GM19023 (cell line): ENCODE results near the gene NT5M.

ENCODE experiments used
- ATAC-seq: cut with Tn5 transposase; IDR thresholded peaks from one replicate; pipeline ENCODE4 v1.9.1; 2021; ENCODE audit warnings: mild to moderate bottlenecking, moderate library complexity; ENCODE audit not compliant: unreplicated experiment

The NT5M gene

DNA sequence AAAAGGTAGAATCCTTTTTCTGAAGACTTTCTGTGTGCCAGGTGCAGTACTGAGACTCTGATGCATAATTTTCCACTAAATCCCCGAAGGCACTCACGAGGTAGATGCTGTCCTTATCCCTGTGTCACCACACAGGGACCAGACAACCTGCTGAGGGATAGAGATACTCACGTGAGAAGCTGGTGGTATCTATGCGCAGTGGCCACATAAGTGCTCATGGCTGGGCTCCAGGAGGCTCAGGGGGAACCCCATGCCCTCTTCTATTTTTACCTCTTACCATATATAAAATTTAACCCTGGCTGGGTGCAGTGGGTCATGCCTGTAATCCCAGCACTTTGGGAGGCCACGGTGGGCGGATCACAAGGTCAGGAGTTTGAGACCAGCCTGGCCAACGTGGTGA, 38.3 kb downstream of the NT5M start:
- no peak for ATAC-seq

DNA sequence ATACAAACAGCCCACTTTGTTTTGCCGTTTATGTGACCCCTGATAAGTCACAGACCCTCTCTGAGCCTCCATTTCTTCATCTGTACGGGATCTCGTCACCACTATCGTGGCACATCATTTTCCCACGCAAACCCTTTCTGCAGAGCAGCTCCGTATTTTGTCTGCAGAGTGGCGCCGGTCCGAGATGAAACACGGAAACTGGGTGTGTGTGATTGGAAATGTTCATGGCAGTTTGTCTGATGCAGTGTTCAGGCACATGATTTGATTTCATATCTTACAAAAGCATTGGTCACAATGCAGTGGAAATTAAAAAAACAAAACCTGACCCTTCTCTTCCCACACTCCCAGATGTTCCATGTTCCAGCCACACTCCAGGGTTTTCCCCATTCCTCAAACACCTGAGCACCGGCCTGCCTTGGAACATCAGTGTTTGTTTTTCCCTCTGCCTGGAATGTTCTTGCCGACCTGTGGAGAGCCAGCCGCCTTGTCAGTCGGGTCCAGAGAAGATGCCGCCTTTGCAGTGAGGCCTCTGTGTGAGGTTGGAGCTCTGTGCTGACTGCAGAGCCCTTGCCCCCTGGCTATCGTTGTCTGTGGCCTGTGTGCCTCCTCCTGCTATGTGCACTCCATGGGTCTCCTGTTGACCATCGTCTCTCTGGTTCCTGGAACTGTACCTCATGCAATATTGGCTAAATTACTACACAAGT, 39.2 kb downstream of the NT5M start:
- no peak for ATAC-seq

DNA sequence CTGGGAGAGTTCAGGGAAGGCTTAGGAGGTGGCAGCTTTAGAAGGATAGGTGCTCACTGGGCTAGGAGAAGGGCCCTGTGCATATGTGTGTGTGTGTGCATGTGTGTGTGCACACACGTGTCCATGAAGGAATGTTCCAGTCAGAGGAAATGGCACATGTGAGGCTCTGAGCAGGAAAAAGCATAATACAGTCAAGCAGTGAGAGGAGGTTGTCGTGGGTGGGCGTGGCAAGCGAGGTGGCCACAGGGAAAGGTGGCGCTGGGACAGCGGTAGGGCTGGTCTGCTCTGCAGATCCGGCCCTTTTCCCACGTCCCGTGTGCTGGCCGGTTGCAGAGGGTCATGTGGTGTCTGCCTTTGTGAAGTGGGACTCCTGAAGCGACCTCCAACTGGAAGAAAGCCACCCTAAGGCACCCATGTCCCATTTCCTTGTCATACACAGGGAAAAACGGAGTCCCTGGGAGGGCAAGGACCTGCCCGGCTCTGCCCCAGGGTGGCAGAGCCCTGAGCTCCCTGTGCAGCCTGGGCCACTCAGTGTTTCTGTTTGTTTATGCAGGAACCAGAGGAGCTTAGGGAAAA, 40.1 kb downstream of the NT5M start:
- no peak for ATAC-seq

DNA sequence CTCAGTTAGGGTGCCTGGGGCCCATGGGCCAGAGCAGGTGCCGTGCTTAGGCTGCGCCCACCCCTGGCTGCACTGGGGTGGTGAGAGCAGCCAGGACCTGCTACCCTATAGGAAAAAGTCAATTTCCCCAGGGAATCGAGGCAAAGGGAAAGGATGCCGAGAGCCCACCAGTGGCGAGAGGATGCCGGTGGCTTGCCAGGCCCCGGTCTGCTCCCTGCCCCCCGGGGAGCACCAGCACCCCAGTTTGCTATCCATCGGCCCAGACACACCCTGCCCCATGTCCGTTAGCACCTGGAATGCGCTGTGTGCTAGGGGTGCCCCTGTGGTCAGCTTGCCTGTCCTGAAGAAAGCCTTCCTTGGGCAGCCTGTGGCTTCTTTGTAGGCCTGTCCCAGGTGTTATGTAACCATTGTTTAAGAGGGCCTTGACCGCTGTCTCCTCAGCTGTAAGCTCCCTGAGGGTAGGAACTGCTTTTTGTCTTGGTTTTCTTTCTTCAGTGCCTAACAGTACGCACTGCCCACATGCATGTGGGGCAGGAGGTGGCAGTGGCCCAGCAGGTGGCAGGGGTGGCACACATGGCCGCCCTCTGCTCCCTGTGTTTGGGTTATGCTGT, 40.8 kb downstream of the NT5M start:
- no peak for ATAC-seq

DNA sequence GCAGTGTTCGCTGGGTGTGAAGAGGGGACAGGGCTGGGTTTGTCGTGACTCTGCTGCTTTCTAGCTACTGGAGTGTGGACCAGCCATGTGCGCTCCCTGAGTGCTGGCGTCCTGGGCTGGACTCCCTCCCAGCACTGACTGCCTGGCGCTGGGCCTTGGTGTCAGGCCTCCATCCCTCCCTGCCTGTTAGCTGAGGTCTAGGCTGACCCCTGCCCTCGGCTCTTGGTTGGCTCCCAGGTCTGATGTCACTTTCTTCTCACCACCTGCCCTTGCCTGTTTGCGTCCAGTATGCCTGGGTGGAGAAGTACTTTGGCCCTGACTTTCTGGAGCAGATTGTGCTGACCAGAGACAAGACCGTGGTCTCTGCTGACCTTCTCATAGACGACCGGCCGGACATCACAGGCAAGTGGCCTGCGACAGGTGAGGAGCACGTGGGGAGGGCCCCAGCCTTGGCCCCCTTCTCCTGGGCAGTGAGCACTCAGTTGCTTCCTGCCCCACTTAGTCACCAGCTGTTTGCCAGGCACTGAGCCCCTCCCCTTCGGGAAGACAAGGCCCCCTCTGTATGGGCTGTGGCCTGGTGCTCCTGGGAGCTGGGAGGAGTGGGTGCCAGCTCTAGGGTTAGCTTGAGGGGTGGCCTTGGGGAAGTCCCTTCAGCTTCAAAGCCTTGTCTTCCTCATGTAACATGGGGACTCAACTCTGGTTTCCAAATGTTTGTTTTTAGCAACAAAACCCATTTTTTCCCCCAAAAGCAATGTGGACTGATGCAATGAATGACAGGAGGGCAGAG, 41.5 kb downstream of the NT5M start:
- no peak for ATAC-seq

DNA sequence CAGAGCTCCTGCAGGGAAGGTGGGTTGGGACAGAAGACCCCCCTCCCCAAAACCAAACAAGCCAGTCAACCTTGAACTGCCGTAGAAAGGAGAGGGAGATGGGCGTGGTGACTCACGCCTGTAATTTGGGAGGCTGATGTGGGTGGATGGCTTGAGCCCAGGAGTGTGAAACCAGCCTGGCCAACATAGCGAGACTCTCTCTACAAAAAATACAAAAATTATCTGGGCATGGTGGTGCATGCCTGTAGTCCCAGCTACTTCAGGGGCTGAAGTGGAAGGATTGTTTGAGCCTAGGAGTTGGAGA, 42.1 kb downstream of the NT5M start:
- ATAC-seq = no peak

DNA sequence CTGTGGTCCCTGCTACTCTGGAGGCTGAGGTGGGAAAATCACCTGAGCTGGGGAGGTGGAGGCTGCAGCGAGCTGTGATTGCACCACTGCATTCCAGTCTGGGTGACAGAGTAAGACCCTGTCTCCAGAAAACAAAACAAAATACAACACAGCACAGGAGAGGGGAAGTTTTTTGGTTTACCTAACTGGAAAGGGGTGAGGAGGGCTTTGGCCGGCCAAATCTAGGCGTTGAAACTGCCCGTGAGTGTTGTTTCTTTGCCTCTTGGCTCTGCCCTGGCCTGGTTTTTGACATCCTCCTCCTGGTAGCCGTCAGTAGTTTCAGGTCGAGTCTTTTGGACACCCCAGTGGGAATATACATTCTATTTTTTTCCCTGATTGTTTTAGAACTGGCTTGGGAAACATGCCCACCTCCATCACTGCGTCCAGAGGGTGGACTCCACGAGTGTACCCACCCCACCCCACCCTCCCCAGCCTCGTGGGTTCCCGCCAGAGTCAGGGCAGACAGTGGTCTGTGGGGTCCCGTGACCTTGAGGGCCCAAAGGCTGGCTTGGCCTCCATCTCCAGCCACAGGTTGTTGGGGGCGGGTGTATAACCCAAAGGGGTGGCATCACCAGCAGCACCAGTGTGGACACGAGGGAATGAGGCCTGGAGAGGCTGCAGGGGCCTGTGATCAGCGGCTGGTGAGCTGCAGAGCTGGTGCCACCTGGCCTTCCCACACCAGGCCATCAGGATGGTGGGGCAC, 42.7 kb downstream of the NT5M start:
- ATAC-seq = no peak

DNA sequence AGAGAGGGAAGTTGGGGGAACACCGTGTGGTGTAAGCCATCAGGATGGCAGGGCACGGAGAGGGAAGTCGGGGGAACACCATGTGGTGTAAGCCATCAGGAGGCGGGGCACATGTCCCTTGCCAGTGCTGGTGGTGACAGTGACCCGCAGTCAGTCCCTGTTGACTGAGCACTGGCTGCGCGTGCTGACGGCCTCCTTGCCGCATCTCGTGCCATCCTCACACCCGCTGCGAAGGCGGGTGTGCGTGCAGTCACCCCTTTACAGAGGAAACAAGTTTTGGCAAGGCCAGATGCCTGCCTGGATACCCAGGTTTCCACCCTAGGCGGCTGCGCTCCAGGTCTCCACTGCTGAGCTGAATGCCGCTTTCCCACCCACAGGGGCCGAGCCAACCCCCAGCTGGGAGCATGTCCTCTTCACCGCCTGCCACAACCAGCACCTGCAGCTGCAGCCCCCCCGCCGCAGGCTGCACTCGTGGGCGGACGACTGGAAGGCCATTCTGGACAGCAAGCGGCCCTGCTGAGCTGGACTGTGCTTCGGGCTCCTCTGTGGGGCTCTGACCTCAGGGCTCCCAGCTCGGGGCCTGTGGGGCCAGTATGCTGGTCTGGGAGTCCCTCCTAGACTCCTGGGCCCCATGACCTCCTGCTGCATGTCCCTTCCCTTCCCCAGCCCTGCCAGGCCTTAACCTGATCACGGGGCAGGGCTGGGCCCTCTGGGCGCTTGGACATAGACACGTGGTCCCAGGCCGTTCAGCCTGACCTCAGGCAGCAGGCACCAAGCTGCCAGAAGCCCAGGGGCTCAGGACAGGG, 43.5 kb downstream of the NT5M start:
- no peak for ATAC-seq

DNA sequence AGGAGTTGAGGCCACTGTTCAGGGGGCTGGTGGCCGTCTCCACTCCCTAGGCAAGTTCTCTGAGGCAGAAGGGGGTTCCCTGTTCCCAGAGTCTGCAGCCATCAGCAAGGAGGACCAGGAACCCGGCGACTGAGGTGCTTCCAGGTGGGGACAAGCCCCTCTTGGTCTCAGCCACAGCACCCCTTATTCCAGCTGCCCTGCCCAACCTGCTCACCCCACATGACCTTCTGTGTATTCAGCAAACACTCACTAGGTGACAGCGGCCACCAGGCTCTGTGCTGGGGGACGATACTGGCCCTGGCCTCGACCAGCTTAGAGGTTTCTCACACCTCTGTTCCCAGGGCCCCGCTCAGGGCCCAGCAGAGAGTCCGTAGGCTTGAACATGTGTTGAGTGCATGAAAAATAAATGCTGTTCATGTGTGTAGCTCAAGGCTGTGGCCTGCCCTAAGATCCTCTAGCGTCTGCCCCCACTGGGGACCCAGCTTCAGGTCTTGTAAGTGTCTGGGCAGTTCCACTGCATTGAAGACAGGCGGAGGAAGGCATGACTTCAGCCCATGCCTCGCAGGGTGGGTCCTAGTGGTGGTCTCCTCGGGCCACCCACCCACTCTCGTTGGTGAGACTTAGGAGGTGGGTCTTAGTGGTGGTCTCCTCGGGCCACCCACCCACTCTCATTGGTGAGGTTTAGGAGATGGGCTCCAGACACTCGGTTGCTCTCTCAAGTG, 44.2 kb downstream of the NT5M start:
- ATAC-seq = no peak

DNA sequence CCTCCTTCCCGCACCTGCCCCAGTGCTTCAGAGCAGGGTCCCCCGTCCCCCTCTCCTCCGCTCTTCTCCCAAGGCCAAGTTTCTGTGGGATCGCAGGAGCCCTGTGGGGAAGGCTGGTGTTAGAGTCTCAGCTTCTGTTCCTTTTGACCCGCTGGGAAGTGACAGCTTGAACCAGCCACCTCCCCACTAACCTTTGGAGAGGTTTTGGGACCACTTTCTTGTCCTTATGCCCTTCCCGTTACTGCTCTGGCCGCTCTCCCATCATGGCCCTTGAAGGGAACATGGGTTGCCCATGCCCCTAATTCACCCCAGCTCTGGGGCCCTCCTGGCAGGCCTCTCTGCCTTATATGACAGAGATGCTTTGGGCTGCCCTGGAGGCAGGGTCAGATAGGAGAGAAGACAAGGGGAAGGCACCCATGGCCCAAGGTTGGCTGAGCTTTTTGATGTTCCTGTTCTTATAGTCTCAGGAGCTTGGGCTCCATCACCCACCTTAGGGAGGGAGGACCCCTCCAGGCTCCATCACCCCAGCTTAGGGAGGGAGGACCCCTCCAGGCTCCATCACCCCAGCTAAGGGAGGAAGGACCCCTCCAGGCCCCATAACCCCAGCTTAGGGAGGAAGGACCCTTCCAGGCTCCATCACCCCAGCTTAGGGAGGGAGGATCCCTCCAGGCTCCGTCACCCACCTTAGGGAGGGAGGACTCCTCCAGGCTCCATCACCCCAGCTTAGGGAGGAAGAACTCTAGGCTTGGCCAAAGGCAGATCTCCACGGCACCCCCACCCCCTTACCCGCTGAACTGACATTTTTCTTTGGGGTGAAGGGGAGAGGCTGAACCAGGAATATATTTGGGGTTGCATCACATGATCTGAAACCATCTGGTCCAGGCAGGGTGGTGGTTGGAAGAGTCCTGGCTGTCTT, 45.0 kb downstream of the NT5M start:
- no peak for ATAC-seq

DNA sequence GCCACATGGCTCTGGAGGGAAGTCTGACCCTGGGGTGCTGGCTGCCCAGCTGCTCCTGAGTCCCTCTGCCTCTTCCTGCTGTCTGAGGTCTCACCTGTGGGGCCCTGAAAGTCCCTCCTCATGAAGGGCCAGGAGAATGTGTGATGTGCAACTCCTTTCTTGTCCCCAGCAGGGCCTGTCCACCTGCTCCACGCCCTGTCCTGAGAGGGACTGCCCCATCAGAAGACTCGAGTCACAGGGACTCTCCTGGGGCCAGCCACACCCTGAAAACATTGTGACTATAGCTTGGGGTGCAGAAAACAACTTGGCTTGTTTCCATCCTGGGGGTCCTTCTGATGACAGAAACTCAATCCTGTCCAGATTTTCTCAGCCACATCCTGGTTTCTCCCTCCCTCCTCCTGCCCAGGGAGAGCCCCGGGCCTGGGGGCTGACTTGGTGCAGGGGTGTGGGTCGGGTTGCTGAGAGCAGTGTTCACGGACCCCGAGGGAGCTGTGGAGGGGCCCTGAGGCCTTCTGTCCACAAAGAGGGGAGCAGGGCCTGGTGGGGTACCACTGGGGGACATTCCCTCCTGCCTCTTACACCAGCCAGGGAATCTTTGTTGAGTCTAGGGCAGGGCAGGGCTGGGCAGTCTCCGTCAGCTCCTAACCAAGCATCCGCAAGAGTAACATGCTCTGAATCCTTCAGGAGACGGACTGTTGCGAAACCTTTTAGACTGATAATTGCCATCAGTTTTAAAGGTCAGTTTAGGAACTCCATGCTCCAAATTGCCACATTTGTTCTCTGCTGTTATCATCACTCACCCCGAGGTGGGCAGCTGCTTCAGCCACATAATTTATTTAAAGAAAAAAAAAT, 45.9 kb downstream of the NT5M start:
- no peak for ATAC-seq

DNA sequence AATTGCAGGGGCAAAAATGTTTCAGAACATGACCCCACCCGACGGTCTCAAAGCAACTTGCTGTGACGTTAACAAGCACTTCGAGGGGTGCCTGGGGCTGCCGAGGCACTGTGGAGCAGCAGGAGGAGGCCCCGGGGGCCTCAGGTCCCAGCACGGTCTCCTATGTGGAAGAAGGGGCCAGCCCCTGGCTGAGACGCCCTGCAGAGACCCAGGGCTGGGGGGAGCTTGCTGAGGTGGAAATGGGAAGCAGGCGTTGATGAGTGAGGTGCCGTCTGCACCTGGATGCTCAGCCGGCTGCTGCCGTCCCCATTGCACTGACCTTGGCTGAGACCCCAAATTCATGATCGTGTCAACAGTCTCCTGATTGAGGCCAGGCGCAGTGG, 46.5 kb downstream of the NT5M start:
- ATAC-seq = no peak

DNA sequence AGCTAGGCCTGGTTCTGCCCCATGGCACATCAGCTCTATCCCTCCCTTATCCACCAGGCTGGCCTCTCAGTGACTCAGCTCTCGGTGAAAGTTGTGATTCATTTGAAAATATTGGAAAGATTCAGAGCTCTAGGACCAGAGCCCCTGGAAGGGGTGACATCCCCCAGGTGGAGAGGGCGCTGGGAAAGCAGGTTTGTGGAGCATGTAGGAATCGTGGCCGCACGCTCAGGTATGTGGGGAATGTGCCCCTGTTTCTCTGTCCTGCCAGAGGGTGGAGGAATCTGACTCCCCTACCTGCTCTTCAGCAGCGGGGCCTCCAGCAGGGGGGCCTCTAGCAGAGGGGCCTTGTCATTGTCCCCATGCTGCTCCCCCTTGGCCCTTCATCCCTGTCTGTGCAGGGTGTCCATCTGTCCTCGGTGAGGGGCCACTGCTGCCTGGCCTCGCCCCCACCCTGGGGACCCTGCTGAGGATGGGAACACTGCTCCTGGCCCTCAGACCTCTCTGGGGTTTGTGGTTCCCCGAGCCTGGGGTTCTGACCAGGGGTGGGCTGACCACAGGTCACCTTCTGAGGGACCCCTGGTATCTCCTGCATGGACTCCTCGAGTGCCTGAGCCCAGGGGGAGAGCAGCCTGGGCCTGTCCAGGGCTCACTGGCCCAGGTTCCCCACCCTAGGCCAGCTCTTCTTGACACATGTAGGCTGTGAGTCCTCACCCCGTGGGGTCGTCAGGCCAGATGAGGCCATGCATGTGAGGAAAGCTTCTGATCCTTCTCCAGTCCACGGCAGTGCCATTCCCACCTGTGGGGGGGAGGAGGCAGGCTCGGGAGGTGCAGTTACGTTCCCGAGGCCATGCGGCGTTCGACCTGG, 47.5 kb downstream of the NT5M start:
- ATAC-seq = no peak

DNA sequence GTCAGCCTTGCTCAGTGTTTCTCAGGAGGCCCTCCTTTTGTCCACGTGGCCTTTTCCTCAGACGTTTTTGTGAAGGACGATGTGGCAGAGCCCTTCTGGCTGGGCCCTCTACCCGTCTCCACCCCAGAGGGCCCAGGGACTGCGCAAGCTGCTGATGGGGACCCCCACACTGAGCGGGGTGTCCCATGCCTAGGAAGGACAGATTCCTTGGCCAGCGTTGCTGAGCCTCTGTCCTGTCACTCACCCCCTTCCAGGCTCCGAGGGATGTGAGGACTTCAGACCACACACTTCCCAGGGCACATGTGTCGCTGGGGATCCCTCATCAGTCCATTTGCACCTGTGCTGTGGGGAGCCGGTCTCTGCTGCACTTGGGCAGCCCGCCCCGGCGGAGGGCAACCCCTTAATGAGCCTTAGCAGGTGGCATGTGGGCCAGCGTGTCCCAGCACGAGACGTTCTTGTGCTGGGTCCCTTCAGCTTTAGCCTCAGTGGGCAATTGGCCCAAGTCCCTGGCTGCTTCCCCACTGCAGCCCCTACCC, 48.3 kb downstream of the NT5M start:
- ATAC-seq = no peak

DNA sequence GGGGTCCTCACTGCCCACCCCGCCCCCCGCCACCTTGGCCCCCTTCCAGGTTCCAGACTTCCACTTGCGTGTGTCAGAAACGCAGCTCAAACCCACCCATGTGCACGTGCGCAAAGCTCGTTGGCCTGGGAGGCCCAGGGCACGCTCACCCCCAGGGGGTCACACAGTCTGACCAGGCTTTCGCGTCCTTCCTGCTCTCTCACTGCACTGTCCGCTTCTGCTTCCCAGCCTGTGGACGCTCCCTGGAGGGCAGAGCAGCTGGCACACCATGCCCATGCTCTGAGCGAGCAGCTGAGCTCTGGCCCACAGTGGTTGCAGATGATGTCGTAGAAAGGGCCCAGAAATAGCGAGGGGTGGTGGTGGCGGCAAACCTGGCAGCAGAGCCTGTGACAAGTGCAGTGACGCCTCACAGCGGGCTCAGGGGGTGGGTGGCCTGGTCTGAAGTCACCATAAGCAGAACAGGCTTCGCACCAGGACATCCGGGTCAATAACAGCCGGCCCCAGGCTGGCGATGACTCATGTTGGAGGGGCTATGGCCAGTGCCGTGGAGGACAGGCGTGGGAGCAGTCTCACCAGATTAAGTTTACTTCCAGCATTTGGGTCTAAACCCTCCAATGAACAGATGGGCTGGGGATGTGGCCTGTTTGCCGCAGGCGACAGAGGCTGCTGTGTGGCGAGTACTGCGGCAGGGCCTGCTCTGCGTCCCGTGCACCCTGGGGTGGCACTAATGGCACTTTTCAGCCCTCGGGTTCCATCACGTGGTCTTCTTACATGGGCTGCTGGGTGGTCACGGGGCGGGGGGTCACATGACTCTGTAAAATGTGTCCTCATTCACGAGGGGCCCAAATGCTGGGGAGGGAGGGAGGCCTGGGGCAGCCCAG, 49.0 kb downstream of the NT5M start:
- no peak for ATAC-seq
